ENCODE data around the gene STX8. TPM values are rescaled to one million over a fixed set of nuclear protein-coding genes. Genes with fewer than 3 reads are reported as not detected.

The STX8 gene
- total RNA-seq, 2 experiments from 2014 or later = 59.6 to 71.5 TPM

DNA sequence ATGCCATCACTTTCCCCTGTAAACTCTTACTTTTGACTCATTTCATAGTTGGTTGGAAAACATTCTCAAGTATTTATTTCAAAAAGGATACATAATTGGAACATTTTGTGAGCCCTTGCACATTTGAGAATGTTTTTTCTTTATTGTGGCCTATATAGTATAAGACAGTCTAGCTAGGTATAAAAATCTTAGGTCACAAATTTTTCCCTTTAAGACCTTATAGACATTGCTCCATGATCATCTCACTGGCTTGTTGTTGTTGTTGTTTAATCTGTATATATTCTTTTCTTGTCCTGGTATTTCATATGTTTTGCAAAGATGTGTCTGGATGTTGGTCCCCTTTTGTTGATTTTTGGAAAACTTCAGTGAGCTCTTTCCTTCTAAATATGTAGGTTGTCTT is 360.2 kb downstream of the STX8 start:
- peaks cover 19% of the 10 kb centered on the region for H3K9me3 Mint-ChIP-seq
- ATAC-seq (no peak), DNase-seq (no peak)
- H3K4me1 Mint-ChIP-seq (ENCODE audit: low read depth) = no peaks in the 10 kb centered on the region
- no peak overlapping the region for H3K27ac Mint-ChIP-seq
- H3K4me3 Mint-ChIP-seq = no peak overlapping the region
- intact Hi-C loops (cut with micrococcal nuclease) = no loop called here
- H3K27me3 Mint-ChIP-seq = no peaks in the 10 kb centered on the region
- TF ChIP-seq, protein P1, sequence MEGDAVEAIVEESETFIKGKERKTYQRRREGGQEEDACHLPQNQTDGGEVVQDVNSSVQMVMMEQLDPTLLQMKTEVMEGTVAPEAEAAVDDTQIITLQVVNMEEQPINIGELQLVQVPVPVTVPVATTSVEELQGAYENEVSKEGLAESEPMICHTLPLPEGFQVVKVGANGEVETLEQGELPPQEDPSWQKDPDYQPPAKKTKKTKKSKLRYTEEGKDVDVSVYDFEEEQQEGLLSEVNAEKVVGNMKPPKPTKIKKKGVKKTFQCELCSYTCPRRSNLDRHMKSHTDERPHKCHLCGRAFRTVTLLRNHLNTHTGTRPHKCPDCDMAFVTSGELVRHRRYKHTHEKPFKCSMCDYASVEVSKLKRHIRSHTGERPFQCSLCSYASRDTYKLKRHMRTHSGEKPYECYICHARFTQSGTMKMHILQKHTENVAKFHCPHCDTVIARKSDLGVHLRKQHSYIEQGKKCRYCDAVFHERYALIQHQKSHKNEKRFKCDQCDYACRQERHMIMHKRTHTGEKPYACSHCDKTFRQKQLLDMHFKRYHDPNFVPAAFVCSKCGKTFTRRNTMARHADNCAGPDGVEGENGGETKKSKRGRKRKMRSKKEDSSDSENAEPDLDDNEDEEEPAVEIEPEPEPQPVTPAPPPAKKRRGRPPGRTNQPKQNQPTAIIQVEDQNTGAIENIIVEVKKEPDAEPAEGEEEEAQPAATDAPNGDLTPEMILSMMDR (IDR thresholded peaks at IDR 0.05) = no peak
- POLR2A ChIA-PET = no interaction called here
- CTCF ChIA-PET = interaction anchor here (0.9 to 1.0 kb wide), 2 partner anchors 77 to 158 kb away, joined by 3 to 4 read pairs; no protein-coding TSS in a partner anchor
- H3K36me3 Mint-ChIP-seq (ENCODE audit: low read depth) = peaks cover 9% of the 10 kb centered on the region

DNA sequence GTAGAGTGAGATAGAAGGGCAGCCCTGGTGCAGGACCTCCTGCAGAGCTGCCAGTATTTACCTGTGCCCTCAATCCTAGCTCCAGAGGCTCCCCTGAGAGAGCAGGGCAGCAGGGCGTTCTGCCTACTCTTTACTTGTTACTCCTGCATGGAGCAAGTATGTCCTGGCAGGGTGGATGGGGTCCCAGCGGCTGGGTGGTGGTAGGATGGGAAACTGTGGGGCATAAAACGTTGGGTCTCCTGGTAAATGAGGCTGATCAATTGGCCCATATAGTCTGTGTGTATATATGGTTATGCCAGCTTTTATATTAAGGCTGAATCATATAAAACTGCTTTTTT is 362.3 kb downstream of the STX8 start:
- Mint-ChIP-seq H3K27me3 (no peaks in the 10 kb centered on the region), H3K27ac (no peak overlapping the region), H3K36me3 (ENCODE audit: low read depth) (peaks cover 9% of the 10 kb centered on the region), H3K9me3 (peaks cover 19% of the 10 kb centered on the region), H3K4me1 (ENCODE audit: low read depth) (no peaks in the 10 kb centered on the region), H3K4me3 (no peak overlapping the region)
- ChIA-PET CTCF (interaction anchor here (1.8 kb wide), 1 partner anchor 79 kb away, joined by 7 read pairs; no protein-coding TSS in a partner anchor), POLR2A (no interaction called here)
- ATAC-seq (no peak), DNase-seq (no peak)
- TF ChIP-seq, protein P1 (IDR thresholded peaks at IDR 0.05) = no peak
- intact Hi-C loops (cut with micrococcal nuclease) = no loop called here

DNA sequence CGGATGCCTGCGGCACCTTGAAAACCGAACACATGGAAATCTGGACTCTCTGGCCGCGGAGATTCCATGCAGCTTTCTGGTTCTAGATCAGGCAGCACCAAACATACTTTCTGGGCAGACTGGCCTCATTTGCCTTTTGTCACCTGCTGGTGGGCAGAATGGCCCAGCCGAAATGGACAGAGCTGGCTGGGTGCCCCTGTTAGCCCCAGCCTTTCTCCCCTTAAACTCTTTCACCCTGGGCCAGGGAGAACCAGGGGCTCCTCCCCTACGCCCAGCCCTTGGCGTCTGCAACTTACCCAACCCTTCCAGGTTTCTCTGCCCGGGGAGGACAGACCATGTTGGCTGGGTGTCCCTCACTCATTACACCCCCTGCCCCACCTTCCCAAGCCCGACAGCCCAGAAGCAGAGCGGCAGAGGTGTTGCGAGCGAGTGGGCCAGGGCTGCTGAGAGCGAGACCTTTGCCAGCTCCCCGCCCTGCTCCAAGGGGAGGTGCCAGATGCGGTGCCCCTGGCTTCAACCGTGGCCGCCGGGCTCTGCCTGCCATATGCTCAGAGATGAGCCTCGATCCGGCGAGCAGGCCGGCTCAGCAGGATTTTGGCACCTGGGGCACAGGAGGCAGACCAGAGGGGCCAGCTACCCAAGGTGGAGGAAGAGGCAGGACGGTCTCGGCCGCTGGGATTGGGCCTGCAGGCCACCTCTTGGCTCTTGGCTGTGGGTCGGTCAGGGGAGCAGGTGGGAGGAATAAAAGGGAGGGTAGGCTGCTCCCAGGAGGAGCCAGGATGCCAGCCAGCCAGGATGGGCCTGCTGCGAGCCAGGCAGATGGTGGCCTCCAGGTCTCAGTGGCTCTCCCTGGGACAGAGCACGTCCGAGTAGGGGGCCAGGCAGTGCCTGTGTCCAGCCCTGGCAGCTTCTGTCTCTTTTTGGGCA is 363.0 kb downstream of the STX8 start:
- Mint-ChIP-seq H3K4me3 (no peak overlapping the region), H3K4me1 (ENCODE audit: low read depth) (no peaks in the 10 kb centered on the region), H3K36me3 (ENCODE audit: low read depth) (peaks cover 9% of the 10 kb centered on the region), H3K9me3 (peaks cover 19% of the 10 kb centered on the region), H3K27me3 (no peaks in the 10 kb centered on the region), H3K27ac (no peak overlapping the region)
- intact Hi-C loops (cut with micrococcal nuclease) = no loop called here
- ChIA-PET POLR2A (interaction anchor here (0.6 kb wide), 1 partner anchor 23 kb away, joined by 3 read pairs; no protein-coding TSS in a partner anchor), CTCF (interaction anchor here (1.8 kb wide), 1 partner anchor 79 kb away, joined by 7 read pairs; no protein-coding TSS in a partner anchor)
- DNase-seq (no peak), ATAC-seq (no peak)
- TF ChIP-seq, protein P1 (IDR thresholded peaks at IDR 0.05) = no peak

DNA sequence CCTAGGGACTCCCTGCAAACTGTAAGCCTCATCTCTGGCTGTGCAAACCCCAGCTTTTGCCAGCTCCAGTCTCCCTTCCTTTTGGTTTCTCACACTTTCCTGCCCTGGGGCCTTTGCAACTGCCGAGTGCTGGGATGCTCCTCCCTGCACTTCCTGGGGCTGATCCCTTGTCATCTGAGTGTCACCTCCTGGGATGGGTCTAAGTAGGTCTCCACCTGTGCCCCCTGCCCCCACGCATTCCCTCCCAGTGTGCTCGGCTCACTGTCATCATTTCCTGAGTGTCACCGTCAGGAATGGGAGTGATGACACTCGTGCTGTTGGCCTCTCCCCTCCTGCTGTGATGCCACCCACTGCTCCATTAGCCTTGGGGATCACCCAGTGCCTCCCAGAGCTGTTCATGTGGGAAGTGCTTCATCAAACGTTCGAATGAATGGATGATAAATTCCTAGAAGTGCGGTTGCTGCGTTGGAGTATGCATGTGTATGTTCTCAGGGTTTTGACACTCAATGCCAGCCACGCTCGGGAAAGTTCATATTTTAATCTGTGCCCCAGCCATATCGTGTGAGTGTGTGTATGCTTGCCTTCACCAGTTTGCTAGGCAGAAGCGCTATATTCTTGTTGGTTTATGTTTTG is 364.4 kb downstream of the STX8 start:
- no peak for DNase-seq
- H3K27ac Mint-ChIP-seq = no peak overlapping the region
- ChIA-PET CTCF (interaction anchor here (1.5 kb wide), 1 partner anchor 81 kb away, joined by 4 read pairs; no protein-coding TSS in a partner anchor), POLR2A (no interaction called here)
- intact Hi-C loops (cut with micrococcal nuclease) = no loop called here
- peaks cover 12% of the 10 kb centered on the region for H3K9me3 Mint-ChIP-seq
- no peaks in the 10 kb centered on the region for H3K27me3 Mint-ChIP-seq
- TF ChIP-seq, protein P1 (IDR thresholded peaks at IDR 0.05) = no peak
- H3K4me1 Mint-ChIP-seq (ENCODE audit: low read depth) = no peaks in the 10 kb centered on the region
- no peak for ATAC-seq
- peaks cover 9% of the 10 kb centered on the region for H3K36me3 Mint-ChIP-seq (ENCODE audit: low read depth)
- no peak overlapping the region for H3K4me3 Mint-ChIP-seq

All from activated CD8-positive, alpha-beta T cell treated with anti-CD3 and anti-CD28 coated beads for 36 hours (primary cell).